ENCODE measurements around the gene SLC25A12. TPM values are rescaled to one million over a fixed set of nuclear protein-coding genes. Genes with fewer than 3 reads are reported as not detected.

SLC25A12 gene
- total and polyA plus RNA-seq, 9 of the 15 experiments (the other 6 are each of a cell fraction or from before 2014, with no cell fraction given) = 13.5 to 36.5 (median 21.7) TPM

DNA sequence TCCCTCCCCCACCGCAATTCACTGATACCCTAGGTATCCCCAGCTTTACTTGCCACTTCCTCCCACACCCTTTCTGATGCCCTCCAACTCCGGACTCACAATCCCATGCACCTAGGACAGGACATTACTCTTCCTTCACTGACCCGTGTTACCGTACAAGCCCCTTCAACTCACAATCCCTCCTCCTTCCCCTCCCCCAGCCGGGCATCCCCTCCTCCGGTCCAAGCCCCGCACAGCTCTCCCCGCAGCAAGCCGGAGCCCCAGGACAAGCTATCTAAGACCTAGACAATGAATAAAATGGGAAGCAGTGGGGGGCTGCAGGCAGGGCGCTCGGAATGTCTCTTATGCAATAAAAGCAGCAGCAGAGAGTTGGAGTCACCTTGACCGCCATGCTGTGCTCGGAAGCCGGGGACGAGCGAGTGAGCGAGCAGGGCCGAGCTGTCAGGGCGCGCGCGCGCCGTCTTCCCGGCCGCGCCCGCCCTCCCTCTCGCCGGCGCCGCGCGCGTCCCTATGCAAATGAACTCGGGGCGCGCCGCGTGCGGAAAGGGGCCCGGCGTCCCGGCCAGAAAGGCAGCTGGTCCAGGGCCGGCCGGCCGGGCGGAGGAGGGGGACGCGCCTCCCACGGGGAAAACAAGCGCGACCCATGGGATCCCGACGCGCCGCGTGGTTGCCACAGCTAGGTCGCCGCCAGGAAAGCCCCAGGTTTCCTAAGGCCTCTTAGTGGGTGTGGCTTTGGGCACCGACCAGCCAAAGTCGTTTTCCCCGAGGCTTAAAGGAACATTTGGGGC lies at the start of gene SLC25A12 (continued):
- TF ChIP-seq, protein P1, sequence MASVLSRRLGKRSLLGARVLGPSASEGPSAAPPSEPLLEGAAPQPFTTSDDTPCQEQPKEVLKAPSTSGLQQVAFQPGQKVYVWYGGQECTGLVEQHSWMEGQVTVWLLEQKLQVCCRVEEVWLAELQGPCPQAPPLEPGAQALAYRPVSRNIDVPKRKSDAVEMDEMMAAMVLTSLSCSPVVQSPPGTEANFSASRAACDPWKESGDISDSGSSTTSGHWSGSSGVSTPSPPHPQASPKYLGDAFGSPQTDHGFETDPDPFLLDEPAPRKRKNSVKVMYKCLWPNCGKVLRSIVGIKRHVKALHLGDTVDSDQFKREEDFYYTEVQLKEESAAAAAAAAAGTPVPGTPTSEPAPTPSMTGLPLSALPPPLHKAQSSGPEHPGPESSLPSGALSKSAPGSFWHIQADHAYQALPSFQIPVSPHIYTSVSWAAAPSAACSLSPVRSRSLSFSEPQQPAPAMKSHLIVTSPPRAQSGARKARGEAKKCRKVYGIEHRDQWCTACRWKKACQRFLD (CRISPR knock-in tag; IDR thresholded peaks at IDR 0.05) = peak; percentile 91
- TF ChIP-seq ZNF41 (CRISPR knock-in tag; conservative IDR thresholded peaks at IDR 0.05) = no peak
- TF ChIP-seq ETV5 (CRISPR knock-in tag; IDR thresholded peaks at IDR 0.05; ENCODE audit: low read depth) = peak; percentile 22
- TF ChIP-seq YBX1 (IDR thresholded peaks at IDR 0.05) = no peak
- peak; percentile 97 for TF ChIP-seq RBFOX2 (IDR thresholded peaks at IDR 0.05; ENCODE audit: low read depth, low read length)
- TF ChIP-seq POLR2G (IDR thresholded peaks at IDR 0.05; ENCODE audit: low read depth, low read length) = peak; percentile 96
- TF ChIP-seq BCOR (IDR thresholded peaks at IDR 0.05) = peak; percentile 26
- TF ChIP-seq NFRKB (IDR thresholded peaks at IDR 0.05; ENCODE audit: low read depth) = peak; percentile 75
- TF ChIP-seq, protein P2, sequence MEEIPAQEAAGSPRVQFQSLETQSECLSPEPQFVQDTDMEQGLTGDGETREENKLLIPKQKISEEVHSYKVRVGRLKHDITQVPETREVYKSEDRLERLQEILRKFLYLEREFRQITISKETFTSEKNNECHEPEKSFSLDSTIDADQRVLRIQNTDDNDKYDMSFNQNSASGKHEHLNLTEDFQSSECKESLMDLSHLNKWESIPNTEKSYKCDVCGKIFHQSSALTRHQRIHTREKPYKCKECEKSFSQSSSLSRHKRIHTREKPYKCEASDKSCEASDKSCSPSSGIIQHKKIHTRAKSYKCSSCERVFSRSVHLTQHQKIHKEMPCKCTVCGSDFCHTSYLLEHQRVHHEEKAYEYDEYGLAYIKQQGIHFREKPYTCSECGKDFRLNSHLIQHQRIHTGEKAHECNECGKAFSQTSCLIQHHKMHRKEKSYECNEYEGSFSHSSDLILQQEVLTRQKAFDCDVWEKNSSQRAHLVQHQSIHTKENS (CRISPR knock-in tag; IDR thresholded peaks at IDR 0.05) = no peak
- TF ChIP-seq, protein P3, sequence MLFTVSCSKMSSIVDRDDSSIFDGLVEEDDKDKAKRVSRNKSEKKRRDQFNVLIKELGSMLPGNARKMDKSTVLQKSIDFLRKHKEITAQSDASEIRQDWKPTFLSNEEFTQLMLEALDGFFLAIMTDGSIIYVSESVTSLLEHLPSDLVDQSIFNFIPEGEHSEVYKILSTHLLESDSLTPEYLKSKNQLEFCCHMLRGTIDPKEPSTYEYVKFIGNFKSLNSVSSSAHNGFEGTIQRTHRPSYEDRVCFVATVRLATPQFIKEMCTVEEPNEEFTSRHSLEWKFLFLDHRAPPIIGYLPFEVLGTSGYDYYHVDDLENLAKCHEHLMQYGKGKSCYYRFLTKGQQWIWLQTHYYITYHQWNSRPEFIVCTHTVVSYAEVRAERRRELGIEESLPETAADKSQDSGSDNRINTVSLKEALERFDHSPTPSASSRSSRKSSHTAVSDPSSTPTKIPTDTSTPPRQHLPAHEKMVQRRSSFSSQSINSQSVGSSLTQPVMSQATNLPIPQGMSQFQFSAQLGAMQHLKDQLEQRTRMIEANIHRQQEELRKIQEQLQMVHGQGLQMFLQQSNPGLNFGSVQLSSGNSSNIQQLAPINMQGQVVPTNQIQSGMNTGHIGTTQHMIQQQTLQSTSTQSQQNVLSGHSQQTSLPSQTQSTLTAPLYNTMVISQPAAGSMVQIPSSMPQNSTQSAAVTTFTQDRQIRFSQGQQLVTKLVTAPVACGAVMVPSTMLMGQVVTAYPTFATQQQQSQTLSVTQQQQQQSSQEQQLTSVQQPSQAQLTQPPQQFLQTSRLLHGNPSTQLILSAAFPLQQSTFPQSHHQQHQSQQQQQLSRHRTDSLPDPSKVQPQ (CRISPR knock-in tag; IDR thresholded peaks at IDR 0.05; ENCODE audit: borderline replicate concordance) = no peak
- TF ChIP-seq BRF1 (IDR thresholded peaks at IDR 0.05; ENCODE audit: borderline replicate concordance, extremely low read depth, insufficient read length) = no peak
- TF ChIP-seq FOXM1 (IDR thresholded peaks at IDR 0.05; ENCODE audit: low read depth) = no peak
- TF ChIP-seq FOXM1 (CRISPR knock-in tag; IDR thresholded peaks at IDR 0.05; ENCODE audit: low read depth) = peak; percentile 34; the same call in 1 of the 2 replicates
- TF ChIP-seq ZBTB8A (IDR thresholded peaks at IDR 0.05; ENCODE audit: partially characterized antibody) = no peak
- TF ChIP-seq, protein P4, sequence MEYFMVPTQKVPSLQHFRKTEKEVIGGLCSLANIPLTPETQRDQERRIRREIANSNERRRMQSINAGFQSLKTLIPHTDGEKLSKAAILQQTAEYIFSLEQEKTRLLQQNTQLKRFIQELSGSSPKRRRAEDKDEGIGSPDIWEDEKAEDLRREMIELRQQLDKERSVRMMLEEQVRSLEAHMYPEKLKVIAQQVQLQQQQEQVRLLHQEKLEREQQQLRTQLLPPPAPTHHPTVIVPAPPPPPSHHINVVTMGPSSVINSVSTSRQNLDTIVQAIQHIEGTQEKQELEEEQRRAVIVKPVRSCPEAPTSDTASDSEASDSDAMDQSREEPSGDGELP (CRISPR knock-in tag; IDR thresholded peaks at IDR 0.05; ENCODE audit: borderline replicate concordance) = peak; percentile 92
- TF ChIP-seq CBX1 (IDR thresholded peaks at IDR 0.05; ENCODE audit: low read depth) = no peak
- TF ChIP-seq ATF1 (CRISPR knock-in tag; IDR thresholded peaks at IDR 0.05) = no peak
- peak; percentile 56 for TF ChIP-seq ATF1 (tag; IDR thresholded peaks at IDR 0.05)
- TF ChIP-seq, protein P5, sequence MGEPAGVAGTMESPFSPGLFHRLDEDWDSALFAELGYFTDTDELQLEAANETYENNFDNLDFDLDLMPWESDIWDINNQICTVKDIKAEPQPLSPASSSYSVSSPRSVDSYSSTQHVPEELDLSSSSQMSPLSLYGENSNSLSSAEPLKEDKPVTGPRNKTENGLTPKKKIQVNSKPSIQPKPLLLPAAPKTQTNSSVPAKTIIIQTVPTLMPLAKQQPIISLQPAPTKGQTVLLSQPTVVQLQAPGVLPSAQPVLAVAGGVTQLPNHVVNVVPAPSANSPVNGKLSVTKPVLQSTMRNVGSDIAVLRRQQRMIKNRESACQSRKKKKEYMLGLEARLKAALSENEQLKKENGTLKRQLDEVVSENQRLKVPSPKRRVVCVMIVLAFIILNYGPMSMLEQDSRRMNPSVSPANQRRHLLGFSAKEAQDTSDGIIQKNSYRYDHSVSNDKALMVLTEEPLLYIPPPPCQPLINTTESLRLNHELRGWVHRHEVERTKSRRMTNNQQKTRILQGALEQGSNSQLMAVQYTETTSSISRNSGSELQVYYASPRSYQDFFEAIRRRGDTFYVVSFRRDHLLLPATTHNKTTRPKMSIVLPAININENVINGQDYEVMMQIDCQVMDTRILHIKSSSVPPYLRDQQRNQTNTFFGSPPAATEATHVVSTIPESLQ (CRISPR knock-in tag; IDR thresholded peaks at IDR 0.05) = 0 out of 2 replicates have a peak, but pooled peaks have one; percentile 42
- TF ChIP-seq KDM4B (IDR thresholded peaks at IDR 0.05; ENCODE audit: borderline replicate concordance in 2 of 2, low read depth in 1 of 2) = no peak

Measured in K562 (cell line).